HG02840 (cell line): ENCODE results near the gene EXT2.

ENCODE experiments used
- ATAC-seq: cut with Tn5 transposase; IDR thresholded peaks from one replicate; pipeline ENCODE4 v1.9.1; 2021; ENCODE audit warnings: mild to moderate bottlenecking, moderate library complexity, moderate number of reproducible peaks; ENCODE audit not compliant: unreplicated experiment, low FRiP score

EXT2 gene

DNA sequence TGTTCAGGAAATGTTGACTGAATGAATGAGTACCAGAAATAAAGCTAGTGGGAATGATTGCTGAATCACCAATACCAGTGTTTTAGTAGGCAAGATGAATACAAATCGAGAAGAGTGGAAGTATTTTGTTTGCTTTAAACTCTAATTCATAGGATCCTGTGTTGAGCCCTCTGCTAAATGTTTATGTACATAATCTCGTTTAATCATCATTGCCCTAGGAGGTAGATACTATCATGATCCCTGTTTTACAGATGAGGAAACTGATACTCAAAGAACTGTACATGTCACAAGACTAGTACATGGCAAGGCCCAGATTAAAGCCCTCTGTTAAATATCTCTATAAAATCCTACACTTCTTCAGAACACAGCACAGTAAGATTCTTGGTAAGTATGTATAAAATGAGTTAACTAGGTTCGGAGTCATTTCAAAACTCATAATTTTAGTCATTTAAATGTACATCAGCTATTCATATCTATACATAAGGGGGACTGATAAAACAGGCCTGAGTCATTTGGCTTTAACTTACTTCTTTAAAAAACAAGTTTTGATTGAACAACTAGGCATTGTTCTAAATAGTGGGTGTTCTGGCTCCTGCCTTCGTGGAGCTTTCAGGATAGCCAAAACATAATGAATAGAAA lies 97.1 kb downstream of the EXT2 start:
- ATAC-seq: no peak

GRCh38 chr11:44193856-44194255 lies 98.4 kb downstream of the EXT2 start:
- no peak for ATAC-seq

GRCh38 chr11:44198146-44198724 lies 102.8 kb downstream of the EXT2 start:
- no peak for ATAC-seq

- ATAC-seq: no peak
These were observed 103.8 kb downstream of the EXT2 start for GRCh38 chr11:44199298-44199697.

GRCh38 chr11:44199816-44200215 lies 104.3 kb downstream of the EXT2 start:
- ATAC-seq: no peak

DNA sequence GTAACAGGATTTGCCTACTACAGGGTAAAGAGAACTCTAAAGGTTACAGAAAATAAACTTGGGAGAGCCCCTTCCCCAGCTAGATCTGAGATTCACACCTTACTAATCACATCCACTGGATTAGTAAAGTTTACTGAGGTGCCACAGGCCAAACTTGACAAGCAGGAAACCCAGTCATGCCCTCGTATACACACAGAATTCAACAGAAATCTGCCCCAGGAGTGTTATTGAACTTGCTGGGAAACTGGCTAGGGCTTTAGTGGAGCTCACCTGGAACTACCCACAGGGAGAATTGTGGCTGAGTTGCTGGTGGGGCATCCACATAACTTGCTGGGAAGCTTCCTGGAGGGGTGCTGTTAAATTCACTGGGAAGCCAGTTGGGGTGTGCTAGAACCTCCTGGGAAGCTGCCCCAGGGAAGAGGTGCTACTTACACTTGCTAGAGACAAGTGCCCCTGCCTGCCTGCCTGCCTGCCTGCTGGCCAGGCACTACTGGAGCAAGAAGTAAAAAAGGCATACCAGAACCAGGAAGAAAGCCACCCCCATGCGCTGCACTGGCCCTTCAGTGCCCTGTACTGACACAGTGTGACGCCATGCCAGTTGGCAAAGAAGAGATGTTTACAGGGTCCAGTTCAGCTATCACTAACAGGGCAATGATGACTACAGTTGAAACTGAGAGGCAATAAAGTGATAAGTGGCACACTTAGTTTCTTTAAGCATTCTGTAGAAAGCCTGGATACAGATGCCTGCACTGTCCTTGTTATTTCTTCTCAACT lies 108.0 kb downstream of the EXT2 start:
- no peak for ATAC-seq

GRCh38 chr11:44205352-44205751 lies 109.9 kb downstream of the EXT2 start:
- ATAC-seq: no peak

GRCh38 chr11:44205836-44206235 lies 110.4 kb downstream of the EXT2 start:
- no peak for ATAC-seq

DNA sequence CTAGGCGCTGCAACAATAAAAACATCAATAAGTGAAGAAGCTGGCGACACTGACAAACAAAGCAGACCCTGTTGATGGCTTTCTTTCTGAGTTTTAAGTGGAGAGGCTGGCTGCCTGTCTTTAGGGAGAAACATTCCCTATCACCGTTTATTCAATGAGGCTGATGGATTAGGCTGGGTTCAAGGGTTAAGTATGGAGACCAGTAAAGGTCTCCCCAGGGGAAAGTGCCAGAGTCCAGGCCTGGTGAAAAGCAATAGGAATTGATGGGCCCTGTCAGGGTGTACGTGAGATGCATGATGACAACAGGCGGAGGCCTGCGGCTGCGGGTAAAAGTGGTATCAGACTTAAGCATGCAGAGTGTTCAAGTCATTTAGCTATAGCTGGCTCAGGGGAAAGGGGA lies 111.8 kb downstream of the EXT2 start:
- no peak for ATAC-seq

GRCh38 chr11:44208976-44209603 lies 113.6 kb downstream of the EXT2 start:
- no peak for ATAC-seq

- no peak for ATAC-seq
These were observed 116.7 kb downstream of the EXT2 start for GRCh38 chr11:44212128-44212527.

DNA sequence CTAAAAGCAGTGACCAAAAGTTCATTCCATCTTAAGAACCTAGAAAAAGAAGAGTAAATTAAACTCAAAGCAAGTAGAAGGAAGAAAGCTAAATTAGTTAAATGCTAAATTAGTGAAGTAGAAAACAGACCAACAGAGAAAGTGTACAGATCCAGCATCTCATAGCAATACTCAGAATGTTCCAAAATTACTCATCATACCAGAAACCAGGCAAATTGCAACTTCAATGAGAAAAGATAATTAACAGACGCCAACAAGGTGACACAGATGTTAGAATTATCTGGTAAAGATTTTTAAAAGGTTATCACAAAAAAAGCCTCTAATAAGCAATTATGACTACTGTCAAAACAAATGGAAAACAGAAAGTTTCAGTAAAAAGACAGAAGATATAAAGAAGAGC lies 117.7 kb downstream of the EXT2 start:
- ATAC-seq: no peak

GRCh38 chr11:44217432-44217831 lies 122.0 kb downstream of the EXT2 start:
- no peak for ATAC-seq

GRCh38 chr11:44219830-44220796 lies 124.6 kb downstream of the EXT2 start:
- no peak for ATAC-seq

DNA sequence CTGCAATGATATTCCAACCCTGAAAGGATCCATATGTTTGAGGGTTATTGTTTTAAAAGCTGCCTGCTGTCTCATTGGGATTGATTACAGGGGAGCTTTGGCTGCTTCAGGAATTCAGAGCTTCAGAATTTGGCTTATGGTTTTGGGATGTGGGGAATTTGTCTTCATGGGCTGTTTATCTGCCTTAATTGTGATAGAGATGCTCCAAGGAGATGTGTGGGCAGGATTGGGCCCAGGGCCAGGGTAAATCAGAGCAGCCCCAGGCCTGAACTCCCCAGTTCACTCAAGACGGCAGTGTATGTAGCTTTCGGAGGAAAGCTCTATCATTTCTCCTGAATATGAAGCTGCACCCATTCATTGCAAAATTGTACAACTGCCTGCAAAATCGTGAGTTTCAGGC lies 126.0 kb downstream of the EXT2 start:
- no peak for ATAC-seq

DNA sequence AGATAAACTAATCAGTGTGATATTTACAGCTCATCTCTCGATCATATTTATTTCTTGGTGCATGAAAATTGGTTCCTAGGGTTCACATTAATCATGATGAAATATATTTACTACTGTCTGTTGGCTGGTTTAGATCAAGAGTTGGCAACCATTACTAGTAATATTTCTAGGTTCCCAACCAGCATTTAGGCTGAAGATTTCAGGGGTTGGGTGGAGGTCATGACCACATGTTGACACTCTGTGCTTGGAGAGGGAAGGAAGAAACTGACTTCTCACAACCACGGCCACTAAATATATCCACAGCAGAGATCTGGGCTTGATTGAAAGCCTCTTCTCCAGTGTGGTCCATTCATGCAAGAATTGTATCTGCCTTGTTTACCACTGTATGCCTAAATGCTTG lies 126.5 kb downstream of the EXT2 start:
- ATAC-seq: no peak

- no peak for ATAC-seq
These were observed 127.8 kb downstream of the EXT2 start for GRCh38 chr11:44223238-44223637.

- ATAC-seq: no peak
These were observed 129.5 kb downstream of the EXT2 start for GRCh38 chr11:44224867-44225501.

GRCh38 chr11:44226490-44226889 lies 131.0 kb downstream of the EXT2 start:
- ATAC-seq: no peak

GRCh38 chr11:44226945-44227344 lies 131.5 kb downstream of the EXT2 start:
- ATAC-seq: no peak
